HG03439 (cell line): ENCODE measurements around the gene MMD.
"Not testable (repeated sequence)": the region's sequence is repeated elsewhere in the genome, so short reads cannot be mapped to it uniquely, and the experiment has no call there.

Experiments
- ATAC-seq: cut with Tn5 transposase; IDR thresholded peaks from one replicate; pipeline ENCODE4 v1.9.1; 2021; ENCODE audit warnings: mild to moderate bottlenecking, moderate library complexity; ENCODE audit not compliant: unreplicated experiment

MMD gene

DNA sequence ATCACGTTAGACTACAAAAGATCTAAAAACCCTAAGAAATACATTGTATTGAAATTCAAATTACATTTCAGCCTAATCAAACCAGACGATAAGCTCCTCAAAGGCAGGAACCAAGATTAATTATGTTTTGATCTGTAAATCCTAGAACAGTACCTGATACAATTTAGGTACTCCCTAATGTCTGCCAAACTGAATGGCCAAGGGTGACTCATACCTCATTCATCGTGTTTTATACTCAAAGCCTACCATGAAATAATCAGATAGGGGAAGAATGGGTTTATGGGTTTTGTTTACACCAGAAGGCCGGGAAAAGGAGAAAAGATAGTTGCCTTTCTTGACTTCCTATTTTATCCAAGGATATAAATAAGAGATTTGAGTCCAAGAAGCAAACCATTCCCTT is 19.3 kb downstream of the MMD start:
- ATAC-seq: no peak

DNA sequence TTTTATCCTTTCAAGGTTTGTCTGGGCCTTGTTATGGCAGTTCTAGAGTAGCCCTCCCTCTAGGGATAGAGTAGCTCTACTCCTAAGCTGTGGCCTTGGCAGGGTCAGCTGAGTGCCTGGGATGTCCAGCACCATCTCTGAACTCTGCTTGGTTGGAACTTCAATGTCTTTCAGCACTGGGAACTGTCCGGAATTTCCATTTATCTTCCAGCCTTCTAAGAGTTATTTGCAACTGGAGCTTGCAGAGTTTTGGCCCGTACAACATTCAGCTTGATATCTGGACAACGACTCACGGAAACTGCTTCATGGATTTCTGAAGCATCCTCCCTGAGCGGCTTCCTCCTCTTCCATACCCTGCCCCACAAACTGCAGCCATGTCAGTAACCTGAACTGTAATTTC is 22.9 kb downstream of the MMD start:
- no peak for ATAC-seq

DNA sequence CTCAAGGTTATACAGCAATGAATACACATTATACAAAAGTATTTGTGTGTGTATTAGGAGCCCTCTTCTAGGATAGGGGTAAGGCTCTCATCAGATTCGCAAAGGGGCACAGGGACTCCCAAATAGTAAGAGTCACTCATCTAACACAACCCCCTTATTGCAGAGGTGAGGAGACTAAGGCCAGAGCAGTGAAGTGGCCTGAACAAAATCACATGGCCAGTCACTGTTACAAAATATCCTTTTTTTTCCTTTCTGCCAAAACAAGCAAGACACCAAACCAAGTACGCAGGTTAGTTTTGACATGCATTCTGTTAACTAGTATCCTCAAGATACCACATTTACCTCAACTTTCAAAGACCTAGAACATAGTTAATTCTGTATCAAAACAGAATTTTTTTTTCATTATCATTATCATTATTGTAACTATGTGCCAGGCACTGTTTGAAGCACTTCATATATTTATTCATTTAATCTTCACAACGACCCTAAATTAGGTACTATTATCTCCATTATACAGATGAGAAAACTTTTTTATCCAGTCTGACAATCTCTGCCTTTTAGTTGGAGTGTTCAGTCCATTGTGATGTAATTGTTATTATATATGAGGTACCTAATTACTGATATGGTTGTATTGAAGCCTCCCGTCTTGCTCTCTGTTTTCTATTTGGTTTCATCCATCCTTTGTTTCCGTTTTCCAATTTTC is 25.7 kb downstream of the MMD start:
- ATAC-seq: no peak

DNA sequence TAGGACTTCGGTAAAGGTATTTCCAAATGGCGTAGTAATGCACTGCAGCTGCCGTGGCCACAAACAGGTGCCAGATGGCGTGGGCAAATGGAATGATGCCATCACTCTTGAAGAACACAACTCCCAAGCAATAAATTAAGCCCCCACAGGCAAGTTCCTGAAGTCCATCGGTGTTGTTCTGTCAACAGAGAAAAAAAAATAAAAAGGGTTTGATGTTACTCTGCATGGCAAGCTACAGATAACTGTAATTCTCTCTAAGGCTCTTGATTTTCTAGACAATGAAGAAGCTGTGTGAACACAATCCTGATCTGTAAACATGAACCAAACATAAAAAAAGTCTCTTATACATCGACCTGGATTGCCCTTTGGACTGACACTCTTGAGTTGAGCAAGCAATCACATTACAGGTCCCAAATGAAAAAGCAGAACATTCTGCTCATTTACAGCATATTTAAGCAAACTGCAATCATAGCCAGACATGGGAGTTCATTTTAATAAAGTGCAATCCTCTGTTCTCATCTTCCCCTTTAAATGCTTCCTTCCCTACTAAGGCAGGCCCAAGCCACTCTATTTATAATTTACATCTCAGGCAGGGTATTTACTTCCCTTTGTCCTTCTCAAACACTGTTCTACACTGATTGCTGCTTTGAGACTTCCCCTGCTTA is 27.1 kb downstream of the MMD start:
- no peak for ATAC-seq

DNA sequence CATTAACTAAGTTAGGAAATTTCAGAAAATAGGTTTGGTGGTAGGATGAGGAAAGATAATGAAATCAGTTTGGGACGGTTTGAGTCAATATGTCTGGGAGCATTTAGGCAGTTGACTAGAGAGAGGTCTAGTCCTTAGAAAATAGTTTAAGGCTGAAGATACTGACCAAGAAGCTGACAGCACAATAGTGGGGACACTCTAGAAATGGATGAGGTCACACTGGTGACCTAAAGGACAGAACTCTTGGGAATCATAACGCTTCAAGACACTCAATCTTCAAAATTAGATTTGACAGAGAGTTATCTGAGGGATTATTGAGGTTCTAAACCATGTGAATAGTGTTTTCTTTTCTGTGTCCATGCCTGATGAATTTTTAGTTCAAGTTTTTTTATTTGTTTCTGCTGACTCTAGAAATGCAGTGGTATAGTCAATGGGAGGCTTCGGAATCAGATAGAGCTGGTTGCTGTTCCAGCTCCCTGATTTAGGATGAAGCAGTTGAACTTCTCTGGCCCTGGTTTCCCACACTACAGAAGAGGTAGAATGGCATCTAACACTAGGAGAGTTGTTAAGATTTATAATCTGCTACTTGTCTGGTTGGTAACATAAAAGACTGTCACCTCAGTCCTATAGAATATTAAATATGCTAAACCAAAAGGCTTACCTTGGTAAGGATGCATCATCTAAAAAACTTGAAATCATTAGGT is 29.7 kb downstream of the MMD start:
- no peak for ATAC-seq

DNA sequence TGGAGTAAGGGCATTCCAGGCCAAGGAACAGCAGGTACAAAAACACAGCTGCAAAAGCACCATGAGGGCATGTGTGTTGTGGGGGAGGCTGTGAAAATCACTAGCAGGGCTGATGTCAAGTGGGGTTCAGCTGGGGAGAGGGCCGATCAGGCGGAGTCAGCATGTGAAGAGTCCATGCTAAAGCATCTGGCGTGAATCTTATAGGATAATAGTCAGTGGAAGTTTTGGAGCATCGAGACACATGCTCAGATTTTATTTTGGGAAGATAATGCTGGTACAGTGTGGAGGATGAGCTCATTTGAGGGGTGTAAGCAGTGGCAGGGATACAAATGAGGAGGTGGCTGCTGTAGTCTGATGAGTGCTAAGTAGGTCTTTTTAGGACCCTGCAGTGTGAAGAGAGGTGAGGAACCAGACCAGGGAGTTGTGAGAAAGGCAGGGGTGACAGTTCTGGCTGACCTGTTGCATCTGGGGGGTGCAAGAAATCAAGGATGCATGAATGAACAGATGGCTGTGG is 30.3 kb downstream of the MMD start:
- ATAC-seq: no peak

DNA sequence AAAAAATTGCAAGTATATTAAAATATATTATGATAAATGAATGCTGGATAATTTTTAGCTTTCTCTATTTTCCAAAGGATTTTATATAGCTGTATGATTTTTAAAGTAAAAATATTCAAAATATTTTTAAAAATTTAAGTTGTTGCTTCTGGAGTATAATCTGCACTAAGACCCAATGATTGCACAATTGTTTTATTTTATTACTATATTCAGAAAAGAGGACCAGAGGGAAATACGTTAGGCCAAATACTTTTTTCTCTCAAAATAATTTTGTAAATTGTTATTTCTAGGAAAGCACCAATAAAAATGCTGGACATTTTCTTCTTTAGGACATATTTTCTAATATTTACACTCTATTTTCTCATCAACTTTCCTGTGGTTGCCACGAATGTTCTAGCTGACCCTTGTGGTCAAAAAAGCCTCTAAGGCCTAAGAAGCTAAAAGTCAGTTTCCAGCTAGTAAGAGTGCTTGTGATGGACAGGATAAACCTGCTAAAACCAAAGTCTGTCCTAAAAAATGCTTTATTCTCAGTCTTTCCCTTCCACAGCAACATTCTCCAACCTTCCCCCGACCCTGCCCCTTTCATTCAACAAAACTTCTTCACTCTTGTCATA is 31.2 kb downstream of the MMD start:
- ATAC-seq: no peak

DNA sequence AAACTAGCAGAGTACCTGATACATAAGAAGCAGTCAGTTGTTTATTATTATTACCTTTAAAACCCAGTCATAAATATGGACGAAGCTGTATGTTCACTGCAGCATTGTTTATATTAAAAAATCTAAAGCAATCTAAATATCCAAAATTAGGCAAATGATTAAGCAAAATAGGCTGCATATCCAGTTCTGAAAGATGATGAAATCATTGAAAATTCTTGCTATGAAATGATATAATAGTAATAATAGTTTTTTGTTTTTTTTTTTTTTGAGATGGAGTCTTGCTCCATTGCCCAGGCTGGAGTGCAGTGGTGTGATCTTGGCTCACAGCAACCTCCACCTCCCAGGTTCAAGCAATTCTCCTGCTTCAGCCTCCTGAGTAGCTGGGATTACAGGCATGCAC is 31.9 kb downstream of the MMD start:
- ATAC-seq: not testable (repeated sequence)

DNA sequence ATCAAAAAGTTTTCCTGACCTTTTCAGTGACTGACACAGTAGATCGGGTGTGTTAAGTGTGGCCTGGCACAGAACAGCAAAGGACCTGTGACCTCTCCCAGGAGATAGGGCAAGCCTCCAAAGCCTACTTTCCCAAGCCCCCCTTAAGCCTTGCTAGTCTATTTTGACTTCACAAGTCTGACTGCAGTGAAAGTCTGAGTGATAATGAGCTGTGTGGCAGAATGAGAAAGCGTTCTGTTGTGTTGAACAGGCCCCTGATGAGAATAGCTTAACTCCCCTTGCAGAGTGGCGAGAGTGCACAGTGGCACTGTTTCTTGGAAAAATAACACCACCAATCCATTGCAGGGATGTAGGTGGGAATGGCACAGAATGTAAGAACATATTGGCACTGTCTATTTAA is 32.8 kb downstream of the MMD start:
- ATAC-seq: no peak

DNA sequence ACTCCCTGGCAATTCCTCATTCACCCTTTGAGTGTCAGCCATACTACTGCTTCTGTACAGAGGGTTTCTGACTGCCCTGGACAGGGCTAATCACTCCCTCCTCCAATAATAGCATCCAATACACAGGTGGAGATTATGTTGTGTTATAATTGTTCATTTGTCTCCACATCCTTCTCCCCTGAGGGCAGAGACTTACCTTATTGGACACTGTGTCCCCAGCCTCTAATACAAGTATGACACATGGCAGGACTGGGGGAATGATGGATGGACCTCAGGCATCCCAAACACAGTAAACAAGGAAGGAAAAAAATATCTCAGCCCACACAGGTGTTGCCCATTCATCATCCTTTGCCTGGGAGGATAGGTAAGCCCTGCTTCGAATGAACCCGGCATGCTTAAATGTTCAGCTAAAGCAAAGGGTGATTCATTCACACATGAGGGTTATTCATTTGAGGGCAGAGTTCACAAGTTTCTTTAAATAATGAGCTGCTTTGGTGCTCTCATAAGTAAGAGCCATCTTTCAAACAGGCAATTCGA is 34.8 kb downstream of the MMD start:
- ATAC-seq: no peak

DNA sequence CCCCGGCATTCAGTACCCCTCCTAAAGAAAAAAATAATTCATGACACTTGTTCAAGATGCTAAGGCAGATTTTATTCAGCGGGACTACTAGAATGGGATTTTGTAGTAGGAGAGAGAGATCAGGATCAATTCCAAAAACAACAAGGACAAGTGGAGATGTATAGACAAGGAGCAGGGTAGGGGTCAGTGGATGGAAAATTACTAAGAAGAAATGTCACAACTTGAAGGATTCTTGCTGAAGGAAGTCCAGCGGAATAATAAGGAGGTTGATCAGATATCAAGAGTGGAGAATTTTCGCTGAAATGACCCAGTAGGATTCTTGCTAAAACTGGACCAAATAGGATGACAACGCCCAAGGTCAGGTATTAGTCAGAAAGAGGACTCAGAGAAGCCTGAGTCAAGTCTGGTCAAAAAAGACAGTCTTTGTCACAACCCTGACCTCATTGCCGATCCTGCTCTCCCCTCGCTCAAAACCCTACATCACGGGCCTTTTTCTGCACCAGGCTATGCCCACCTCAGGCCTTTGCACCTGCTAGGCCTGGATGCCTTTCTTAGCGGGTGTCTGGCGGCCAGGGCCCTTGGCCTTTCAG is 36.9 kb downstream of the MMD start:
- ATAC-seq: no peak

DNA sequence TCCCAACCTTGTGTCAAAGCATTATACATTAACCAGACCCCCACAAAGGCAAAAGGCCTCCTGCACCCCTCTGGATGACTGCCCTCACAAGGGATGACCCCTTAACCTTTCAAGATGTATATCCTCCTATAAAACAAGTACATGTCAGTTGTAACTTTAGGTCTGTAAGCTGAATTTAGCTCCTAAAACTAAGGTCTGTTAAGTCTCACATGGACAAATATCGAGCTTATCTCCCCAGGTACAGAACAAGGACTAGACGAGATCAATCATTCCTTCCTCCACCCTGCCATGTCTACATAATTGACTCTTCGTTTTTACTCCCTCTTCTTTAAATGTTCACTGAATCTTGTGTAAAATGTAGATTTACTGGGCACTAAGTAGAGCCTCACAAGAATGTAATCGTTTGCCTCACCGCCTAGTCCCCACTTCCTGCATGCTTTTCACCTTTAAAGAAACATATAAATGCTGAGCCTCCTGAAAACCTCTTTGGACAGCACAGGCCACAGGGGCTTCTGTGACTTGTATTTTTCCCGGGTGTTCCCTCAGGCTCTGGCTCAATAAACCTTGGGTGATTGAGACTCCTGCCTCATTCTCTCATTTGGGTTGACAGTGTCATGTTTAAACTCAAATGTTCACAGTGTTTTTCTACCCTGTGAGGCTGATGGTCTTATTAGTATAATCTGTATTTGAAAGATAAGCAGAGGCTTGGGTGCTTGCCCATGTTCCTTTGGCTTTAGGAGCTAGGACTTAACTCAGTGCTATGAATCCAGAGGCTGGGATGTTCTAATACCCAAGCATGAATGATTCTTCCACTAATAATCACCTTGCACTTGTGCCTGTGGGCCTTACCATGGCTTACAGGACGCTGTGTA is 37.6 kb downstream of the MMD start:
- ATAC-seq: no peak

DNA sequence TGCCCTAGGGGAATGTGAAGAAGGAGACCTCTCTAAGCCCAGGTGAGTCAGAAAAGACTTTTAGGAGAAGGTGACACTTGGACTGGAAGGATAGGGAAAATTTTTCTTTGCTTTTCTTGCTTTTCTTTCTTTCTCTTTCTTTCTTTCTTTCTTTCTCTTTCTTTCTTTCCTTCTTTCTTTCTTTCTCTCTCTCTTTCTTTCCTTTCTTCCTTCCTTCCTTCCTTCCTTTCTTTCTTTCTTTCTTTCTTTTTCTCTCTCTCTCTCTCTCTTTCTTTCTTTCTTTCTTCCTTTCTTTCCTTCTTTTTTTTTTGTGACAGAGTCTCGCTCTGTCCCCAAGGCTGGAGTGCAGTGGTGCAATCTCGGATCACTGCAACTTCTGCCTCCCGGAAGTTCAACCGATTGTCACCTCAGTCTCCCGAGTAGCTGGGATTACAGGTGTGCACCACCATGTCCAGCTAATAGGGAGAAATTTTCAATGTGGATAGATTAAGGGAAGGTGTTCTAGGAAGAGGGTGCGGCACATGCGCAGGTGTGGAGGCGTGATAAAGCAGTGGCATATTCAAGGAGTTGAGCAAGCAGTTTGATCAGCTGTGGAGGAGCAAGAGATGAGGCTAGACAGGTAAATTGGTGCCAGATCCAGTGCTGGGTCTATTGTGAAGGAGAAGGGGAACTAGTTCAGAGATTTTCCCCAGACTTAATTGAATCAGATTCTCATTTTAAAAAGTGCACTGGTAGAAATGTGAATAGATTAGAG is 40.4 kb downstream of the MMD start:
- ATAC-seq: no peak

DNA sequence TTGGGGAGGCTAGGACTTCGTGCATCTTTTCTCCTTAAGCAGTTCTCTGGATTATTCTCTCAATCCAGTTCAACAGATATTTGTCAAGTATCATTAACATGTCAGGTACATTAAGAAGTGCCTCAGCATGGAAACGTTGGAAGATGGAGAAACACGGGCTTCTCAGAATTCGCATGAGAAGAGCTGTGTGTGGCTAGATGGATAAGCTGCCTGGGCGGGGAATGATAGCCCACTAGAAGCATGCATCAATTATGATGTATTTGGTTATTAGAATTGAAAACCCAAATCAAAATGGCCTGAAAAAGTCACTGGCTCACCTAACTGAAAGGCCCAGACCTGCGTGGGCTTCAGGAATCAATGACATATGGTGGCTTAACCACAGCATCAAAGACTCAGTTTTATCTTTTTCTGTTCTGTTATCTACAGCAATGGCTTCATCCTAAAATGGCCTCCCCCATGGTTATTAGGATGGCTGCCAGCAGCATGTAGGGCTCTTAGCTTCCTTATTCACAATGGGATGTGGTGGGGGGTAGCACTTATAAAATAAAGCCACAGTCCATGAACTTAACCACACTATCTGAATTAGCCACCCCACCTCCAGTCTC is 43.9 kb downstream of the MMD start:
- no peak for ATAC-seq

DNA sequence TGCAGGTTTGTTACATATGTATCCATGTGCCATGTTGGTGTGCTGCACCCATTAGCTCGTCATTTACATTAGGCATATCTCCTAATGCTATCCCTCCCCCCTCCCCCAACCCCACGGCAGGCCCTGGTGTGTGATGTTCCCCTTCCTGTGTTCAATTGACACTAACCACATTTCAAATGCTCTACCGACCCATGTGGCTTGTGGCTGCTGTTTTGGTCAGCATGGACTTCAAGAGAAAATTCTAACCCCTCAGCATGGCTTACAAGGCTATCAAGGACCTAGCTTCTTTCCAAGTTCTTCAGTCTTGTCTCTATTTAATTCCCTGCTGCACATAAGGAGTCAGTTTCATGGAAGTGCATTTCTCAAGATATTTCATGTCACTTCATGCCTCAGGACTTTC is 52.9 kb downstream of the MMD start:
- ATAC-seq: no peak

DNA sequence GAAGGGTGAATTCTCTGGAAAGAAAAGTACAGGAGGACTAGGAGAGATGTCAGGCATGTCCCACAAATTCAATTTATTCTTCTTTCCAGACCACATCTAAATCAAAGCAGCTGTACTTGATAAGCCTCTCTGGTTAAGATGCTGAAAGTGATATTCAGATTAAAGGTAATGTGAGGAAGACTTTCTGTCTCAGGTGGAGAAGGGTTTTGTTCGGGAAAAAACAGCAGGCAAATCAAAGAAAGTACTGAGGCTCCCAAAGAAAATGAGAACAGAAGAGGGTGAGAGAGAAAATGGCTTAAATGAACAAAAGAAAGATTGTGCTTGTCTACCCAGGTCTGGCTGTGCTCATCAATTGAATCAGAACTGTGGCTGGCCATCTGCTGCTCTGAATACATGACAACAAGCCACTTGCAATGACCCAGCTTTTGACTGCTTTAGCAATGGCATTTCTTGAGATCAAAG is 55.6 kb downstream of the MMD start:
- ATAC-seq: no peak

DNA sequence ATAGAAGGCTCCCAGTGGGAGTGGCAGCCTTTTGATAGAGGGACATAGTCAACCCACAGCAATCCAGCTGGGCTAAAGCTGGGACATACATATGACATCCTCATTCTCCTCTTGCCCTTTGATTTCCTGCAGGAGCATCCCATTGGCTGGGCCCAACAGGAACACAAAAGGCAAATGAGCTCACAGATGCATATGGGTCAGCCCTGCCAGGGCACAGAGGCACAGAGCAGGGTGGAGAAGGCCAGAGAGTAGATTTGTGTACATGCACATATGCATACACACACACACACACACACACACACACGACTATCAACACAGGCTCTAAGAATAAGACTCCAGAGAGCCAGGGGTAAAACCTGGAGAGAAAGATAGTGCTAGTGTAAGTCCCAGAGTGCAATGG is 58.6 kb downstream of the MMD start:
- no peak for ATAC-seq

DNA sequence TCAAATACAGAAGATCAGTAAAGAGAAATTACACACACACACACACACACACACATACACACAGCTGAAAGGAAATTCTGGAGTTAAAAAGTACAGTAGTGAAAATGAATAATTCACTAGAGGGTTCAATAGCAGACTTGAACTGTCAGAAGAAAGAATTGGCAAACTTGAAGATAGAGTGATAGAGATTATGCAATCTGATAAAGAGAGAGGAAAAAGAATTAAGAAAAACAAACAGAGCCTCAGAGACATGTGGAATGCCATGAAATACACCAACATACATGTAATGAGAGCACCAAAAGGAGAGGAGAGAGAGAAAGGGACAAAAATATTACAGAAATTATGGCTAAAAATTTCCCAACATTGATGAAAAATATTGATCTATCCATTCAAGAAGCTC is 60.7 kb downstream of the MMD start:
- no peak for ATAC-seq
